Aorta (tissue), 5 donors: ENCODE data around the gene NDUFS6. TPM values are rescaled to one million over a fixed set of nuclear protein-coding genes. Genes with fewer than 3 reads are reported as not detected.
A peak's percentile ranks its signal among the peaks of the same experiment; 100 is the strongest.
"Not testable (repeated sequence)": the region's sequence is repeated elsewhere in the genome, so short reads cannot be mapped to it uniquely, and the experiment has no call there.

Experiments used
- ATAC-seq: fragments of 200-7000 bp; cut with Tn5 transposase; one replicate; pipeline ENCODE4 v1.9.1; 2022; ENCODE audit warnings: moderate library complexity; ENCODE audit not compliant: low FRiP score
- DNase-seq, 2 donors: peaks; one replicate each; pipeline ENCODE4 v3.0.0-alpha.2; 2020
- H3K27ac ChIP-seq, 2 donors: one replicate each; pipeline ENCODE4 v1.5.1; 2013; ENCODE audit warnings: low read length in 2 of 2, mild to moderate bottlenecking in 2 of 2, moderate library complexity in 2 of 2, control low read depth in 1 of 2, inconsistent platforms in 1 of 2, low read depth in 1 of 2
- H3K27me3 ChIP-seq, 2 donors: one replicate each; pipeline ENCODE4 v1.6.1; 2013; ENCODE audit warnings: control low read depth in 1 of 2, low read length in 1 of 2, mild to moderate bottlenecking in 1 of 2, moderate library complexity in 1 of 2; ENCODE audit not compliant: insufficient read depth in 2 of 2, control insufficient read depth in 1 of 2
- H3K36me3 ChIP-seq, 2 donors: one replicate each; pipeline ENCODE4 v1.6.1; 2013; ENCODE audit warnings: control low read depth in 1 of 2, low read length in 1 of 2, mild to moderate bottlenecking in 1 of 2; ENCODE audit not compliant: insufficient read depth in 2 of 2, control insufficient read depth in 1 of 2
- H3K4me1 ChIP-seq, 2 donors: one replicate each; pipeline ENCODE4 v1.6.1; 2013; ENCODE audit warnings: low read length in 2 of 2, control low read depth in 1 of 2, mild to moderate bottlenecking in 1 of 2, moderate library complexity in 1 of 2; ENCODE audit not compliant: insufficient read depth in 2 of 2, control insufficient read depth in 1 of 2
- H3K4me3 ChIP-seq, 2 donors: one replicate each; pipeline ENCODE4 v1.5.1; 2013; ENCODE audit warnings: low read length in 2 of 2, control low read depth in 1 of 2, mild to moderate bottlenecking in 1 of 2
- H3K9me3 ChIP-seq: one replicate; pipeline ENCODE4 v1.6.1; 2013; ENCODE audit warnings: mild to moderate bottlenecking, low read length; ENCODE audit not compliant: control insufficient read depth
- WGBS, 2 donors: extraction: QIAGEN DNeasy Blood & Tissue Kit; methylation state at CpG; one replicate each; pipeline ENCODE4 v1.1.7; 2013; 5-methylcytosine and 5-hydroxymethylcytosine counted together
- intact Hi-C, 2 donors: fragments of 100-400 bp; cut with DNase I; formaldehyde crosslinking; loops; one replicate each; pipeline versions ENCODE4 v1.14.2 to v1.15.0; 2022
- polyA plus RNA-seq, 2 donors: library from polyadenylated mRNA; stranded (reverse); fragments of 200-250 nt; gene quantifications; one replicate each; pipeline ENCODE4 v1.2.3, GENCODE V29; 2013
- total RNA-seq, 2 donors: library from RNA; stranded (reverse); fragmentation: NEBNext Ultra II Directional; extraction: Animal tissue kit (Norgen Biotek cat#: 25700); gene quantifications; one replicate each; pipeline ENCODE4 v1.2.1, GENCODE V29; 2021
- donor health status: healthy with polysubstance abuse.
- donor health status: Bipolar disorder and iron deficiency.
- donor health status: DM: no; HTN: no; CAD: no.
- donor health status: DM: no; HTN: no; CAD: no.
- donor health status: DM: yes; HTN: yes; CAD: no.

Gene NDUFS6
- total and polyA plus RNA-seq, 4 donors = 16.7 to 64.9 (median 35.4) TPM

GRCh38 chr5:1840741-1841521, 39.7 kb downstream of the NDUFS6 start:
- no peak overlapping the region for H3K27ac ChIP-seq
- intact Hi-C loops = no loop called here
- 47 to 51% methylated on average over 31 of the region's 31 CpGs for WGBS, 2 donors

GRCh38 chr5:1842004-1842819, 41.0 kb downstream of the NDUFS6 start:
- Histone ChIP-seq H3K27me3 (no peaks in the 10 kb centered on the region), H3K27ac (no peak overlapping the region), H3K4me3 (no peak overlapping the region), H3K36me3 (no peaks in the 10 kb centered on the region), H3K4me1 (no peaks in the 10 kb centered on the region), H3K9me3 (no peaks in the 10 kb centered on the region)
- DNase-seq = peak in 1 of 2 donors; percentile 54
- intact Hi-C loops = no loop called here
- no peak for ATAC-seq
- 59 to 61% methylated on average over 17 of the region's 17 CpGs for WGBS, 2 donors

More at GRCh38 chr5:1840741-1841521, 39.7 kb downstream of the NDUFS6 start:
- DNase-seq = peak in 1 of 2 donors; percentile 69
- H3K4me3 ChIP-seq = no peak overlapping the region
- no peaks in the 10 kb centered on the region for H3K9me3 ChIP-seq
- no peaks in the 10 kb centered on the region for H3K36me3 ChIP-seq
- ATAC-seq = peak; percentile 17
- no peaks in the 10 kb centered on the region for H3K27me3 ChIP-seq
- no peaks in the 10 kb centered on the region for H3K4me1 ChIP-seq

DNA sequence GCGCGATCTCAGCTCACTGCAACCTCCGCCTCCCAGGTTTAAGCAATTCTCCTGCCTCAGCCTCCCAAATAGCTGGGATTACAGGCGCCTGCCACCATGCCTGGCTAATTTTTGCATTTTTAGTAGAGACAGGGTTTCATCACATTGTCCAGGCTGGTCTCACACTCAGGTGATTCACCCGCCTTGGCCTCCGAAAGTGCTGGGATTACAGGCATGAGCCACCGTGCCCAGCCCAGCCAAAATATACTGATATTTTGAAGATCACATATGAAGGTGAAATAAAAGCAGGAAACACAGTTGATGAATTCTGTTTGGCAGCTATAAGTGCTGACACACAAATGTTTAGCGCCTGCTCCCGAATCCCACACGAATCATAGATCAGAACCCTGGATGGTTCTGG, 42.6 kb downstream of the NDUFS6 start:
- intact Hi-C loops, DNase-seq, H3K4me1 ChIP-seq, H3K36me3 ChIP-seq, H3K4me3 ChIP-seq, H3K27me3 ChIP-seq, ATAC-seq, H3K9me3 ChIP-seq, H3K27ac ChIP-seq: not testable (repeated sequence)
- WGBS, 2 donors = 76 to 81% methylated on average over 10 of the region's 10 CpGs

GRCh38 chr5:1844708-1845436, 43.7 kb downstream of the NDUFS6 start:
- intact Hi-C loops = no loop called here
- 96 to 99% methylated on average over 5 of the region's 5 CpGs for WGBS, 2 donors
- no peaks in the 10 kb centered on the region for H3K27me3 ChIP-seq
- ATAC-seq (no peak), DNase-seq (no peak)
- no peak overlapping the region for H3K4me3 ChIP-seq
- H3K9me3 ChIP-seq = no peaks in the 10 kb centered on the region
- no peak overlapping the region for H3K27ac ChIP-seq
- no peaks in the 10 kb centered on the region for H3K4me1 ChIP-seq
- H3K36me3 ChIP-seq = no peaks in the 10 kb centered on the region

- DNase-seq = no peak
- H3K9me3 ChIP-seq = no peaks in the 10 kb centered on the region
- no peaks in the 10 kb centered on the region for H3K36me3 ChIP-seq
- H3K4me1 ChIP-seq = no peaks in the 10 kb centered on the region
- no peak overlapping the region for H3K4me3 ChIP-seq
- no peak overlapping the region for H3K27ac ChIP-seq
- WGBS, 2 donors = 88 to 96% methylated on average over 1 of the region's 1 CpG
- intact Hi-C loops = no loop called here
- H3K27me3 ChIP-seq = no peaks in the 10 kb centered on the region
- no peak for ATAC-seq
Measured at GRCh38 chr5:1845696-1846095, 44.5 kb downstream of the NDUFS6 start.

DNA sequence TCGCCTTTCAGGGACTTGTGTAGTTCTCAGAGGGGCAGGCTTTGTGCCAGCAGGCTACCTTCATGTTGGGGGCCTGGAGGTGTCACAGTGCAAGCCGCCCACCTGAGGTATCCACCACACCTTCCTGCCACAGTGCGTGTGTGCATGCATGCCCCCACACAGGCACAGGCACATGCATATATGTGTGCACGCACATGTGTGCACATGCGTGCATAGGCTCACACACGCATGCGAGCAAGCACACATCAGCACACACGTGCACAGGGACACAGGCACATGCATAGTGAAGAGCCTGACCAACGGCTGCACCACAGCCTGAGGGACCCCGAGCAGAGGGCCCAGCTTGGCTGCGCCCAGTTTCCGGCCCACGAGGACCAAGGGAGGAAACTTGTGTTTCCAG, 45.4 kb downstream of the NDUFS6 start:
- Histone ChIP-seq H3K36me3 (no peaks in the 10 kb centered on the region), H3K27me3 (no peaks in the 10 kb centered on the region), H3K4me3 (no peak overlapping the region), H3K27ac (no peak overlapping the region), H3K9me3 (no peaks in the 10 kb centered on the region), H3K4me1 (no peaks in the 10 kb centered on the region)
- 87 to 88% methylated on average over 13 of the region's 13 CpGs for WGBS, 2 donors
- ATAC-seq (no peak), DNase-seq (no peak)
- intact Hi-C loops = no loop called here

DNA sequence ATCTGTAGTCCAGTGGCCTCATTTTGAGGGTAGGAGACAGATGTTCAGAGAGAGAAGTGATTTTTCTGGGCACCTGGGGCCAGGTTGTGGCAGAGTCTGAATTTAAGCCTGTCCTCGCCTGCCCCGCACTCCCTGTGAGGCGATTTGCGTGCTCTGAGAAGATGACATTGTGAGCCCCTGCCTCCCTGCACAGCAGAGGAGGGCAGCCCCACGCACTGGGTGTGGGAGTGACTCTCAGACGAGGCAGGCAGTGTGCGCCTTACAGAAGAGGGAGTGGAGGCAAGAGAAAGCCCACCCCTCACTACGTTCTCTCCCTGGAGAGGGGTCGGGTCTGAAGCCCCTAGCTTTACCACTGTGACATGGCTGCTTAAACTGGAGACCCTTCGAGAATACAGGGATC, 45.8 kb downstream of the NDUFS6 start:
- no peaks in the 10 kb centered on the region for H3K4me1 ChIP-seq
- ATAC-seq (no peak), DNase-seq (no peak)
- WGBS, 2 donors = 71 to 76% methylated on average over 10 of the region's 10 CpGs
- H3K27ac ChIP-seq = no peak overlapping the region
- no peak overlapping the region for H3K4me3 ChIP-seq
- intact Hi-C loops = no loop called here
- no peaks in the 10 kb centered on the region for H3K36me3 ChIP-seq
- no peaks in the 10 kb centered on the region for H3K9me3 ChIP-seq
- H3K27me3 ChIP-seq = no peaks in the 10 kb centered on the region

- 78 to 83% methylated on average over 9 of the region's 9 CpGs for WGBS, 2 donors
- DNase-seq (no peak), ATAC-seq (no peak)
- intact Hi-C loops = no loop called here
- Histone ChIP-seq H3K4me3 (no peak overlapping the region), H3K4me1 (no peaks in the 10 kb centered on the region), H3K27me3 (no peaks in the 10 kb centered on the region), H3K36me3 (no peaks in the 10 kb centered on the region), H3K9me3 (no peaks in the 10 kb centered on the region), H3K27ac (no peak overlapping the region)
Measured at GRCh38 chr5:1847611-1848010, 46.4 kb downstream of the NDUFS6 start.
